NCI-H128 (cell line): ENCODE data around the gene SMG6.

ENCODE experiments used
- DNase-seq: peaks from one replicate; lab custom pipeline; 2025; ENCODE audit not compliant: unreplicated experiment; lab: John Stamatoyannopoulos, UW

The SMG6 gene

DNA sequence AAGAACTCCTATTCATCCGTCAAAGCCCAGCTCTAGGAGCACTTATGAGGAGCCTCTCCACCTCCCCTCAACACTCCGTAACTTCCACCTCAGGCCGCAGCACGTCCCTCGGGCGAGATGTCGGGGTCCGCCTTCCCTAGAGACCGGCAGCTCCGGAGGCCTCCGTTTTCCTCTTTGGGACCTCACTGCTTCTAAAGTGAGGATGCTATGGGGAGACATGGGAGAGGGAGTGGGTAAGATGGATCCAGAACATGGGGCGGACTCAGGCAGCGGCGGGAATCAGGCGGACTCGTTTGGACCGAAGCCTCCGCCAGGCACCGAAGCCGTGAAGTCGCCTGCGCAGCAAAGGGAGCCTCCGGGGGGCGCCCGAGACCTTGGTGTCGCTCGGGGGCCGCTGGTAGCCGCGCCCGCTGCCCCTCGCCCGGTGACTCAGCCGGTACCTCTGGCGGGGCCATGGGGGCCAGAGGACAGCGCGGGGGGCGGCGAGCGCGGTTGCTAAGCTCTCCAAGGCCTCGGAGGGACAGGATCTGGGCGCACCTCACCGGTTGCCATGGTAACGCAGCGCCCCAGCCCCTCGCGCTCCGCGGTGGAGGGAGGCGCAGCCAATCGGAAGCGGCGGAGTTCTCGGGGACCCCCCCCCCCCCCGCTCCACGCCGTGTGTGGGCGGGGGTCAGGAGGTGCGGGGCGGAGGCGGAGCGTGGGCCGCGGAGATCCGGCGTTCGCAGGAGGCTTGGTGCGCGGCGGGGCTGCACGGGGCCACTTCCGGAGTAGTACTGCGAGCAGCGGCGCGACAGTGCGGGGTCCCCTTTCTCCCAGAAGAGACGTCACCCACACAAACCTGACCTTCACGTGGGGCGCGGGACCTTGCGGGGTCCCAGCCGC lies 250.0 kb downstream of the SMG6 start:
- DNase-seq = peak; percentile 17

DNA sequence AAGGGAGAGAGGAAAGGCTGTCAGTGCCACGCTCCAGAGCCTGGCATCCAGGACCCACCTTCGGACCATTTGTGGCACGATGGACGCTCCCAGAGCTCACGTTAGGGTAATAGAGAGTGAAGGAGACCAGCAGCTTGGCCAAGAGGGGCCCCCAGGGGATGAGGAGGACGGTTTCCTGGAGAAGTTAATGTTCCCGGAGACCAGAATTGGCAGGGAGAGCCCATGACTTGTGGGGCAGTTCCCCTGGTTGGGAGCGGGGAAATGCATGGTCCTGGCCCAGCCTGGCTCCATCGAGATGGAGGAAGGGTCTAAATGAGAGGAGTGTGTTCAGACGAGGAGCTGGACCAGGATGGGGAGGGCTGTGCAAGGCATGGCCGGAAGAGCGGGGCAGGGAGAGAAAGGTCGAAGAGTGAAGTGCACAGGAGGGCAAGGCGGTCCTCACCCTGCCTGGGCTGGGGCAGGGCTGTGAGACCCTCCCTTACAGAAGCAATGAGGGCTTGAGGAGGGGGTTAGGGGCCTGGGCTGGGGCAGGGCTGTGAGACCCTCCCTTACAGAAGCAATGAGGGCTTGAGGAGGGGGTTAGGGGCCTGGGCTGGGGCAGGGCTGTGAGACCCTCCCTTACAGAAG lies 251.5 kb downstream of the SMG6 start:
- no peak for DNase-seq

DNA sequence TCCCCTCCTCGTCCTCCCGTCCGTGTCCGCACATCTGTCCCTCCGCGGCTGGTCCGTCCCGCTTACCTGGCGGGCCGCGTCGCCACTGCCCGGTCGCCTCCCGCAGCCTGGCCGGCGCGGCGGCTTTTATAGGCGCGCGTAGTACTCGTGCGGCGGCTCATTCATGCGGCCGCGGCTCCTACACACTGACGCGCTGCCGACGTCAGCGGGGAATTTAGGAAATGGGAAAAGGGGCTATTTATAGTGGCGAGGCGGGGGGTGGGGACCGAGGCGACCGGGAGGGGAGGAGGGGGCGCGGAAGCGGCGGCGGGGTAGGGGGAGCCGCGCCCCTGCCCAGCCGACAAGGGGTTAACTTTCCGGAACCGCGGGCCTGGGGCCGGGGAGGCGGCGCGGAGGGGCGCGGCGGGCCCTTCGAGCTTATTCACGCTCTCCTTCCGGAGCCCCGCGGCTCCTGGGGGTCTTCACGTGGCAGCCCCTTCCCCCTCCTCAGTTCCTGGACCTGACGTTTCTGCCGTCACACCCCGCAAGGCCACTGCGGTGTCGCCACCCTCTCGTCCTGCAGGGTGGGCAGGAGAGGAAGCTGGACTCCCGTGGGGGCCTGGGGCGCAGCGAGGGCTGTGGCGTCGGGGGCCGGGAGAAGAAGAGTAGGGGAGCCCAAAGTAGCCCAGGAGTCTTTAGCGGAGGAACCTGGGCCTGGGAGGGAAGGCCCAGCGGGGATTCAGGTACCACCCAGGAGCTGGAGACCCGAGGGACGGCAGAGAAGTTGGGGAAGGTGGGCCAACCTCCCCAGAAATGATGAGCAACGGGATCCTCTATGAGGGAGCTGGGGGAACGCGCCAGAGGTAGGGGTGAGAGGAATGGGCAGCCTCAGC lies 252.3 kb downstream of the SMG6 start:
- no peak for DNase-seq

DNA sequence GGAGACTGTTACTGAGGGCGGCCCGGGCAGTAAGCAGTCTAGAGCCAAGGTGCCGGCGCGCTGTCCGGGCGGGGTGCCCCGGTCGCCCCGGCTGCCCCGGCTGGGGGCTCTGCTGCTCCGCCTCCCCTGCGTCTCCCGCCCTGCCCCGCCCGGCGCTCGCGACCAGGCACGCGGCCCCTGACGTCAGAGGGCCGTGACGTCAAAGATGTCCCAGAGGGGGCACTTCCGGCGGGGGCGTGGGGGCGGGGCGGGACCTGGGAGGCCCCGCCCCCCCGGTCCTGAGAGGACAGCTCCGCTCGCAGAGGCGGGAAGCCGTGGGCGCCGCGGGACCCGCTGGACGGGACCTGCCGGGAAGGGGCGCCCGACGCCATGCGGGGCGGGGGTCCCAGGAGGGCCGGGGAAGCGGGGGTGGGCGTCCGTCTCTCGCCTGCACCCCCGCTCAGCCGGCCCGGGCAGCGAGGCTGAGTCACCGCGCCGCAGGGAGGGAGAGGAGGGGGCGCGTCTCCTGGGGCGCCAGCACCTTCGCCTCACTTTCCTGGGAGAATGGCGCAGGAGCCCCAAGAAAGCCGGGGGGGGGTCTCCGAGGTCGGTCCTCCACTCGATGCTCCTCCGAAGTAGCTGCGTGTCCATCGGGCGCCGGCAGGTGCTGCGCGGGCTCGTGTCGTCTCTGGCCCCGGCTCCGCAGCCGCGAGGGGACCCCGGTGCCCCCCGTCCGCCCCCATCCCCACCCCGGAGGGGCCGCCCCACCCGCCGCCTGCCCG lies 253.1 kb downstream of the SMG6 start:
- DNase-seq = peak; percentile 16

DNA sequence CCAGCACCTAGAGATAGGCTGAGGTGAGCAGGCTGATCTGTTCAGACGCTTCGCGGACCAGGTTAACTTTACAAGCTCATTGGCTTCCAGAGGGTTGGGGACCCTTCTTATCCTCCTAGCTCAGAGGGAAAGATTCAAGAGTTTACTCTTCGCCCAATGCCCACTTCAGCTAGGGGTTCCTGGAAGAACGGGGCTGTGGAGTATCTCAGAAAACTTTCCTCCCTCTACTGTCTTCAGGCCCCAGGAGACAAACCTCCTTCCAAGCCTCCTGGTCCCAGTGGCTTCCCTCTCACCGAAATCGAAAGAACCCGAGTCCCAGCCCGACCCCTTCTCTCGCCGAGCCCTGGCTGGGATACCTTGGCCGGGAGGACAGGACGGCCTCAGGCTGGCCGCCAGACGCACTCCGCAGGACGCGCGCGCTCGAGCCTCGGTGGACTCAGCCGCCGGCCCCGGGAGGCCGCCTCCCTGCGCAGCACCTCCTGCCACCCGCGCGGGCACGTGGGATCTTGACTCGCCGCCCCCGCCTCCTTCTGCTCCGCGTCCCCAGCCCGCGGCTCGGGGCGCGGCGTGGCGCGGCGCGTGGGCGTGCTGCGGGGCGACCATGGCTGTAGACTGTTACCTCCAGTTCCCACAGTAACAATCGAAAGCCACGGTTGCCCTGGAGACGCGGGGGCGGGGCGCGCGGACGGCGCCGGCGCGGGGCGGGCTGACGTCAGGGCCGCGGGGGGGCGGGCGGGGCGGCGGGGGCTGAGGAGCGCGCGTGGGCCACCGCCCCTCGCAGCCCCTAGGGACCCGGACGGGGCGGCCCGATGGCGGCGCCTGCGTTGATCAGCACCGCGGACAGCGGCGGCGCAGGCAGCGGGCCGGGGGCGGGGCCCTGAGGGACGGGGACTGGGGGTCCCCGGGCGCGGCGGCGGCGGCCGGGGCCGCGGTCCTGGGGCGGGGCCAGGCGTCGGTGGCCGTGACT lies 254.0 kb downstream of the SMG6 start:
- DNase-seq = peak; percentile 26

DNA sequence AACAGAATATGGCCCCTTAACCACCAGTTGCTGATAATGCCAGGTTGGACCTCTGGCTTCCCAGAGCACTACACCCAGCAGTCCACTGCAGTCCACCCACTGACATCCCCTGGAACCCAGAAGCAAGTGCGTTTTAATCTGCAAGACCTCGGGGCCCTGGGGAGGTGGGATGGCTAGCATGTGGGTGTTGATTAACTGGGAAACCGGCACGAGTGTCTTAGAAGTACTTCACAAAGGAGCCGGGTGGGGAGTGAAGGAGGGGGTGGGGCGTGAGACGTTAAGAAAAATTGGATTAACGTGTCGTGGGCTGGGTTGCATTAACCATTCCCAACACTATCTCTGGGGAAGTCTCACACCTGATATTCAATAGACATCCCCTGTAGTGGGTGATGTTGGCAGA lies 254.8 kb downstream of the SMG6 start:
- no peak for DNase-seq

DNA sequence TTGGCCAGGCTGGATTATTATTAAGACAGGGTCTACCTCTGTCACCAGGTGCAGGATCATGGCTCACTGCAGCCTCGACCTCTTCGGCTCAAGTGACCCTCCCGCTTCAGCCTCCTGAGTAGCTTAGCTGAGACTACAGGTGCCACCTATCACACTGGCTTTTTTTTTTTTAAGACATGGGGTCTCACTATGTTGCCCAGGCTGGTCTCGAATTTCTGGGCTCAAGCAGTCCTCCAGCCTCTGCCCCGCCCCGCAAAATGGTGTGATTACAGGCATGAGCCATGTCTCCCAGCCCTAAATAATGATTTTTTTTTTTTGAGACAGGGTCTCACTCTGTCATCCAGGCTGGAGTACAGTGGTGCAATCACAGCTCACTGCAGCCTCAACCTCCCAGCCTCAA lies 256.0 kb downstream of the SMG6 start:
- no peak for DNase-seq

DNA sequence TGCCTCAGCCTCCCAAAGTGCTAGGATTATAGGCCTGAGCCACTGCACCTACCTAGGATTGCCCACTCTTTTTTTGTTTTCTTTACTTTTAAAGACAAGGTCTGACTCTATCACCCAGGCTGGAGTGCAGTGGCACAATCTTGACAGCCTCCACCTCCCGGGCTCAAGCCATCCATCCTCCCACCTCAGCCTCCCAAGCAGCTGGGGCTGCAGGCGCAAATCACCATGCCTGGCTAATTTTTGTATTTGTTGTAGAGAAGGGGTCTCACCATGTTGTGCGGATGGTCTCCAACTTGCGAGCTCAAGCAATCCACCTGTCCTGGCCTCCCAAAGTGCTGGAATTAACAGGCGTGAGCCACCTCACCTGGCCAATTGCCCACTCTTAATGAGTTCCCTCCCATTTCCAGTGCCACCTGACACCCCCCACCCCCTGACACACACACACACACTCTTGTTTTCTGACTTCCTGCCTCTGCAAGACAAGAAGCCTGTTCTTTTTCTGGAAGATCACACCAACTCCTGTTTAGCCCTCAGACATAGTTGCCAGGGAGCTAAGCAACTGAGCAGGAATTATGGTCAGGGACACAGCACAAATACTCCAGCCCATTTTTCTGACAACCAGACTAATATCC lies 259.2 kb downstream of the SMG6 start:
- DNase-seq = no peak

DNA sequence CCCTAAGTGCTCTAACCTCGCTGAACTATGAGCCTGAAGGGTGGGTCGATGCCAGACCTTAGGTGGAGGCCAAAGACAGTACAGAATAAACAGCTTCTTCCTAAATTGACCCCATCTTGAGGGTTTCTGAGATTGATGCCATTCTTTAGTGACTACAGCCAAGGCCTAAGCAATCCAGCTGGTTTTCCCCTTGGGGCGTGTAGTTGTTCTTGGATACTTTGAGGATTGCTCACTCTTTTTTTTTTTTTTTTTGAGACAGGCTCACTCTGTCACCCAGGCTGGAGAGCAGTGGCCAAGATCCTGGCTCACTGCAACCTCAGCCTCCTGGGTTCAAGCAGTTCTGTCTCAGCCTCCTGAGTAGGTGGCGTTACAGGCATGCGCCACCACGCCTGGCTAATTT lies 259.8 kb downstream of the SMG6 start:
- no peak for DNase-seq

DNA sequence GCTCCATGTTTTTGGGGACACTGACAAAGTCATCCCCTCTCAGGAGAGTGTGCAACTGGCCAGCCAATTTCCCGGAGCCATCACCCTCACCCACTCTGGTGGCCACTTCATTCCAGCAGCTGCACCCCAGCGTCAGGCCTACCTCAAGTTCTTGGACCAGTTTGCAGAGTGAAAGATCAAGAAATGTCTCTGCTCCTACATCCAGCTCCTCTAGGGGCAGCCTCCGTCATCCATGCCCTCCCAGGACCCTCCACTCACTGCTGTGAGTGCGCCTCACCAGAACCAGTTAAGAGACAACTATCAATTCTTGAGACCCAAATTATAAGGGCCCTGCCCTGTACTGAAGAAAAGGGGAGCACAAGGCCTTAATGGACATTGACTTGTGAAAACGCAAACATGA lies 260.7 kb downstream of the SMG6 start:
- DNase-seq = no peak

DNA sequence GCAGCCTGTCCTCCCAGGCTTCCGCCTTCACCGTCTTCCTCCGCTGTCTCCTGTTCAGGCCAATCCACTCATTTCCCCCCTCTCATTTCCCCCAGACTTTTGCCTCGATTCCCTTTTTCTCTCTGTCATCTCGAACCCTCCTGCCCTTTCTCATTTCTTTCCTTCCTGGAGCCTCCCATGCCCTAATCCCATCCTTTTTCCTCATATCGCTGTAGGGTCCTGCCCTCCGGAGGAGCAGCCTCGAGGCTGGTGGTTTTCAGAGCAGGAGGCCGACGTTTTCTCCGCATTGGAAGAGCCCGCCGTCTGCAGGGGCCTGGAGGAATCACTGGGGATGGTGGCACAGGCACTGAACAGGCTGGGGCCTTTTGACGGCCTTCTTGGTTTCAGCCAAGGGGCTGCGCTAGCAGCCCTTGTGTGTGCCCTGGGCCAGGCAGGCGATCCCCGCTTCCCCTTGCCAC lies 261.2 kb downstream of the SMG6 start:
- no peak for DNase-seq

DNA sequence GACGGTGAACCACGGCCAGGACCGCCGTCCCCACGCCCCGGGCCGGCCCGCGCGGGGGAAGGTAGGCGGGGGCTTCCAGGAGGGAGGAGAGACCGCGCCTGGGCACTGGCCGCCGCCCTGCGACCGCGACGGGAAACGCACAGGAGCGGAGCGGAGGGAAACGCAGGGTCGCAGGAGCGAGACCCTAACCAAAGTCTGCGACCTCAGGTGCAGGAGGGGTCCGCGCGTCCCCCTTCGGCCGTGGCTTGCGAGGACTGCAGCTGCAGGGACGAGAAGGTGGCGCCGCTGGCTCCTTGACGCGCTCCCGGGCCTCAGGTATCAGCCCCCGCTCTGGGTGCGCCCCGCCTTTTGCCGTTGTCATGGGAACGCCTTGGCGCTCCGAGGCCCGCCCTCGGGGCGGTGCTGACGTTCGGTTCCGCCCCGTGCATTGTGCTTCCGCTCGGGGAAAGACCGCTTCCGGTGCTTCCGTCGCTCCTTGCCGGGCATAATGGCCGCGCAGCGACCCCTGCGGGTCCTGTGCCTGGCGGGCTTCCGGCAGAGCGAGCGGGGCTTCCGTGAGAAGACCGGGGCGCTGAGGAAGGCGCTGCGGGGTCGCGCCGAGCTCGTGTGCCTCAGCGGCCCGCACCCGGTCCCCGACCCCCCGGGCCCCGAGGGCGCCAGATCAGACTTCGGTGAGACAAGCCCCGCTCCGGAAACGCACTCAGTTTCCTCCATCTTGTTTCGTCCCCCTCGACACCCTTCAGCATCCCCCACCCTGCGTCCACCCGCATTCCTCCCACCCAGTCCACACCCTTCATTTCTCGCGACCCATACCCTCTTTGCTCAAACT lies 261.8 kb downstream of the SMG6 start, which contains the start of gene OVCA2:
Gene OVCA2, plus strand, starts transcription at position 462 of the 829 bp plus-strand sequence. Its CDS starts 26 bp downstream, at position 488.
- peak; percentile 91 for DNase-seq

DNA sequence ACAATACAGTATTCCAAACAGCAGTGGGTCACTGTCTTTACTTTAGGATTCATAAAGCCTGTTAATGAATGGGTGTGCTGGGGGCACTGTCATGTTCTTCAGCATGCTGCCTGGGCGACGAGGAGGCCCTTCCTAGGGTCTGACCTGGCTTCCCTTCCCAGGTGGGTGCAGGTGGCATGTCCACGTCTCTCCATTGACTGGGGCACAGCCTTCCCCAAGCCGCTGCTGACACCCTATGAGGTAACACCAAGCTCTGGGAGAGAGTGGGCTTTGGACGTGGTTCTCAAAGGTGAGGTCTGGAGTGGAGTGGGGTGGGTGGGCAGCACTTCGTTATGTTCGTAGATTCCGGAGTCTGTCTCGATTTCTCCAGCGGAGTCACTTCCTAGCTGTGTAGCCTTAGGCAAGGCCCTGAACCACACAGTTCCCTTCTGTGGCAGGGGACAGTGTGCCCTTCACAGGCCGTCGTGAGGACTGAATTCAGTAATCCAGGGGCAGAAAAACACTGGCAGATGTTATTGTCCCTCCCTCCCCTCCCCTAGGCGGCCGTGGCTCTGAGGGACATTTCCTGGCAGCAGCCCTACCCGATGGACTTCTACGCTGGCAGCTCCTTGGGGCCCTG lies 262.5 kb downstream of the SMG6 start:
- no peak for DNase-seq

DNA sequence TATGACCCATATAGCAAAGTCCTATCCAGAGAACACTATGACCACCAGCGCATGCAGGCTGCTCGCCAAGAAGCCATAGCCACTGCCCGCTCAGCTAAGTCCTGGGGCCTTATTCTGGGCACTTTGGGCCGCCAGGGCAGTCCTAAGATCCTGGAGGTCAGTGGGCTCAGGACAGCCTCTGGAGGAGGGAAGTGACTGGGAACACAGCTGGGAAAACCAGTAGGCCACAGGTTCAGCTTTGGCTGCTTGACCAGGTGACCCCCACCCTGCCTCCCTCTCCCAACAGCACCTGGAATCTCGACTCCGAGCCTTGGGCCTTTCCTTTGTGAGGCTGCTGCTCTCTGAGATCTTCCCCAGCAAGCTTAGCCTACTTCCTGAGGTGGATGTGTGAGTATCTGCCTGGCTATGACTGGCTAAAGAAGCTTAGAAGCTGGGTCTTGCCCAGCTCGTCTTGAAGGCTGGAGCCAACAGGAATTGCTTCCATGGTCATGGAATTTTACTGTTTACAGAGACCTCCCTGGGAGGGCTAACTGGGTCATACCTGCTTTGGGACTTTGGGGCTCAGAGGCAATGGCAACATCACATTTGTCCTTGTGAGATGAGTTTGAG lies 263.3 kb downstream of the SMG6 start:
- DNase-seq = no peak

DNA sequence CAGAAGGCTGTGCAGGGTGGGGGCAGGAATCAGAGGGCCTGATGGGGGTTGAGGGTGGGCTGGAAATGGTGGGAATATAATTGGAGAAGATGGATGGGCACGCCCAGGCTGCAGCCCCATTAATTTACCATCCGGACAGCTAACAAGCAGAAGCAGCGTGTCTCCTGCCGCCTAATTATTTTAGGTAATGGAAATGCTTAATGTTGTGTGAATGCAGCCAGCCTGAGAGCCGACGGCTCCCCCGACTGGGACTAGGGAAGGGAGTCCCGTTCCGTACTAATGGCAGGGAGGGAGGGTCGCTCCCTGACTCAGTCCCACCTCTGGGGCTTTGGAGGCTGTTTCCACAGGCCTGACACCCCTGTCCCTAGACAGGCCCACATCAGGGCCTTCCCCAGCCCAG lies 266.4 kb downstream of the SMG6 start:
- no peak for DNase-seq

DNA sequence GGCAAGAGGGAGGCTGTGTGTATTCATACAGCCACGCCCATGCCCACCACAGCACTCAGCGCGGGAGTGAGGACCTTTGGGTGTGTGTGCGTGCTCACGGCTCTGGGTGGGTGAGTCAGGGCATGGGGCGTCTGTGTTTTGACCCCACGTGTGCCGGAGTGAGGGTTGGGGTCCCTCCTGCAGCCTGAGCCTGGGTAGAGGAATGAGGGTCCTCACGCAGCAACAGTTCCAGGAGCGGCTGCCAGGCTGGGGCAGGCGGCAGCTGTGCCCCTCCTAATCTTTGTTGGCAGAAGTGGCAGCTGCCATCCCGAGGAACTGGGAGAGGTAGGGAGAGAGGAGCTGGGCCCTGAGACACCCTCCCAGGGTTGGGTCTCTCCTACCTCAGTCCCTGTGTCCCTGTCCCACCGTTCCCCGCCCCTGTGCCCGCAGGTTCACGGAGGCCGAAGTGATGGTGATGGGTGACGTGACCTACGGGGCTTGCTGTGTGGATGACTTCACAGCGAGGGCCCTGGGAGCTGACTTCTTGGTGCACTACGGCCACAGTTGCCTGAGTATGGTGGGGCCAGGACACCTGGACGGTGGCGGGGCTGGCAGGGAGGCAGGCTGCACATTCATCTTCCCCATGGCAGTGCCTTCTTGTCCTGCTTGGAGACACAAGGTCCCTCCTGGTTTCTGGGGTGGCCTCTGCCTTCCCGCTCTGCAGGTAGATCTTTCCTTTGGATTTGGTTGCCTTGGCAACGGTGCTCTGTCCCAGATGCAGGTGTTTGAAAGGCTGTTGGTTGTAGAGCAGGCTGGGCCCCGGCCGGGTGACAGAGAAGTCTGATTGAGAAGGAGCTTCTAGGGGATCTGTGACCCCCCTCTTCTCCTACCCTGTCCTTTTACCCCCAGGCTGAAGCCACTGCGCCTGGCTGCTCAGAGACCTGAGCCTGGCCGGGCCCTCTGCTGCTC lies 267.8 kb downstream of the SMG6 start:
- no peak for DNase-seq
